Measurements from ENCODE around the gene CCDC192.

DNA sequence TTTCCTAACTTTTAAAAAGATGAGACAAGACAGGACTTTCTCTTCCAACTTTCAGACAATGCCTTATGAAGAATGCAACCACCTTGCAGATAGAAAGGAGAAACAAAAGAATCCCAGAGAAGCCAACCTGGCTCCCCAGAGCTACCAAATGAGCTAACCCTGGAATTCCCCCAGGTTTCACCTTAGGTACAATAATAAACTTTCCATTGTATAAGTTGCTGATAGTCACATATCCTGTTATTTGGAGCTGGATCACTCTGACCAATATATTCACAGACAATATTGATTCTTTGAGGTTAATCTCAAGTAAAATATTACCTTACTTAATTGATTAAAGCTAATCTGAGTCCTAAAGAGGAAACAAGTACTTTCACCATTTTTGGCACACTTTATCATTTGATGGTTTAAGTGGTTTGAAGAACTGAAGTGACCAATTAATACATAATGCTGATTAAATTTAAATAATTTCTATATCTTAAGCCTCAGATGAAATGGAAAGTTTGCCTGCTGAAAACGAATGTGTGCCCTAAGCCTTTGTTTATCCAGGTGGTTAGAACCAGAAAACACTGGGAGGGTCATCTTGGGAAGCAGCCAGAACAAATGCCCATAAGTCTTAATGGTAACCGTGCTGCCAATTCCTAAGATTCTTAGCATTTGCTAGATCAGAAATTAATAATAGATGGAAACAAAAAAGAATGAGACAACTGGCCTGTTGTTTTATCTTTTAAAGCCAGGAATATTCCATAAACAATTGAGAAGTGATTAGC is 220.8 kb downstream of the CCDC192 start:
- TF ChIP-seq ZNF302 (tag by site-specific recombination; IDR thresholded peaks at IDR 0.05; ENCODE audit: low read depth) = no peak
- no peak for TF ChIP-seq CTCF (tag by site-specific recombination; IDR thresholded peaks at IDR 0.05)
- TF ChIP-seq YY1 (tag by site-specific recombination; IDR thresholded peaks at IDR 0.05) = no peak
- no peak for TF ChIP-seq HOXA7 (CRISPR knock-in tag; IDR thresholded peaks at IDR 0.05; ENCODE audit: borderline replicate concordance)
- TF ChIP-seq BCL11A (tag by site-specific recombination; IDR thresholded peaks at IDR 0.05; ENCODE audit: low read depth) = no peak
- no peak for TF ChIP-seq ATF2 (tag by site-specific recombination; IDR thresholded peaks at IDR 0.05; ENCODE audit: low read depth)
- TF ChIP-seq ZNF324 (tag by site-specific recombination; IDR thresholded peaks at IDR 0.05) = no peak
- TF ChIP-seq ZNF37A (tag by site-specific recombination; IDR thresholded peaks at IDR 0.05) = no peak
